Endometrial microvascular endothelial cells (primary cell): Measurements from ENCODE around the gene GGT5. TPM values are rescaled to one million over a fixed set of nuclear protein-coding genes. Genes with fewer than 3 reads are reported as not detected.
"Not testable (repeated sequence)": the region's sequence is repeated elsewhere in the genome, so short reads cannot be mapped to it uniquely, and the experiment has no call there.

Experiments used
- in situ Hi-C: cut with HindIII; loops from 2 replicates; pipeline ENCODE4 v1.10.0; 2017; ENCODE audit warnings: low sequenced_read_pairs, low pct_unique_long_range_greater_than_20kb; ENCODE audit errors: inconsistent ontology term
- total RNA-seq: library from RNA; depleted of rRNA; stranded (reverse); fragments of >200 nt; gene quantifications from one replicate; pipeline ENCODE4 v1.2.3, GENCODE V29; 2015; ENCODE audit errors: inconsistent ontology term

Gene GGT5
- total RNA-seq, 1 donor from 2014 or later = 17.6 TPM

GRCh38 chr22:24209687-24210086, 35.2 kb downstream of the GGT5 start:
- in situ Hi-C loops = no loop called here

- in situ Hi-C loops = no loop called here
Measured at GRCh38 chr22:24209016-24209415, 35.9 kb downstream of the GGT5 start.

GRCh38 chr22:24208012-24208749, 36.7 kb downstream of the GGT5 start:
- in situ Hi-C loops = no loop called here

- in situ Hi-C loops = no loop called here
Measured at GRCh38 chr22:24207264-24208011, 37.4 kb downstream of the GGT5 start.

GRCh38 chr22:24206460-24207263, 38.2 kb downstream of the GGT5 start:
- in situ Hi-C loops = not testable (repeated sequence)

GRCh38 chr22:24205438-24206195, 39.3 kb downstream of the GGT5 start:
- in situ Hi-C loops = no loop called here

- in situ Hi-C loops = not testable (repeated sequence)
Measured at GRCh38 chr22:24203856-24204255, 41.0 kb downstream of the GGT5 start.

GRCh38 chr22:24201681-24202614, 42.9 kb downstream of the GGT5 start:
- in situ Hi-C loops = no loop called here

GRCh38 chr22:24200619-24201212, 44.2 kb downstream of the GGT5 start:
- in situ Hi-C loops = no loop called here

- in situ Hi-C loops = no loop called here
Measured at GRCh38 chr22:24198682-24199052, 46.2 kb downstream of the GGT5 start.

- in situ Hi-C loops = no loop called here
Measured at GRCh38 chr22:24191893-24192292, 53.0 kb downstream of the GGT5 start.

GRCh38 chr22:24191381-24191841, 53.5 kb downstream of the GGT5 start:
- in situ Hi-C loops = no loop called here

- in situ Hi-C loops = no loop called here
Measured at GRCh38 chr22:24190596-24191208, 54.2 kb downstream of the GGT5 start.

- in situ Hi-C loops = no loop called here
Measured at GRCh38 chr22:24190159-24190540, 54.7 kb downstream of the GGT5 start.

GRCh38 chr22:24189249-24190158, 55.4 kb downstream of the GGT5 start:
- in situ Hi-C loops = no loop called here

- in situ Hi-C loops = no loop called here
Measured at GRCh38 chr22:24188705-24189248, 56.1 kb downstream of the GGT5 start.
